Astrocyte of the cerebellum (primary cell): ENCODE measurements around the gene ADSS1.
A peak's percentile ranks its signal among the peaks of the same experiment; 100 is the strongest.

ENCODE experiments used
- DNase-seq: peaks from one replicate; pipeline ENCODE4 v3.0.0-alpha.2; 2011; ENCODE audit warnings: low read depth
- H3K4me3 ChIP-seq: 2 replicates; pipeline ENCODE4 v1.5.1; 2011; ENCODE audit warnings: mild to moderate bottlenecking, low read depth, low read length, moderate library complexity
- in situ Hi-C: cut with HindIII; loops from 2 replicates; pipeline ENCODE4 v1.10.0; 2017; ENCODE audit warnings: low sequenced_read_pairs
- TF ChIP-seq, protein P1 (sequence below): IDR thresholded peaks from 2 replicates; pipeline ENCODE4 v1.5.1; 2012; ENCODE audit warnings: low read length, low read depth, moderate library complexity, mild to moderate bottlenecking; ENCODE audit errors: missing control alignments

Gene ADSS1

DNA sequence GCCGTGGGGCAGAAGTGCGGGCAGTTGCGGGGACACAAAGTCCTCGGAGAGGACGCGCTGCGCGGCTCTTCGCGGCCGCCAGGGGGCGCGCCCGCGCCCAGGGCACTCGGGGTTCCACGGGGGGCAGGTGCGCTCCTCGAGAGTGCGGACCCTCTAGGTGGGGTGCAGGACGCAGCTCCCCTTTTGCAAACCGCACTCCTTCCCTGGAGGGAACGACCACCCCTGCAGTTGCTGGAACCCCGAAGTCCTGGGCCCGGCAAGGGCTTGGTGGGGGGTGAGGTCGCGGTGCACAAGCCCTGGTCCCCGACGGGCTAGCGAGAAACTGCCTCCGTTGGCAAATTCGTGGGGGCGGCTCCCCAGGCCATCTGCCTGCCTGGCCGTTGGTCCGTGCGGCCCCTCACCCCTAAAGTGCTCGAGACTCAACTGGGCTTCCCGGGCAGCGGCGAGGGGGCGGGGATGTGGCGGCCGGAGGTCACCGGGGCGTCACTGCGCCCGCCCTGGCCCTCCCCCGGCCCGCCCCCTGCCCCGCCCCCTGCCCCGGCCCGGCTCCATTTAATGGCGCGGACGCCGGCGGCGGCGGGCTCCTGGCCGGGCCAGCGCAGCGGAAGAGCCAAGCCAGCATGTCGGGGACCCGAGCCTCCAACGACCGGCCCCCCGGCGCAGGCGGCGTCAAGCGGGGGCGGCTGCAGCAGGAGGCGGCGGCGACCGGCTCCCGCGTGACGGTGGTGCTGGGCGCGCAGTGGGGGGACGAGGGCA lies at the start of gene ADSS1:
ADSS1 (plus strand) TSS at position 579 of the 756 bp plus-strand sequence; CDS start at position 621, 42 bp downstream.
- DNase-seq = no peak
- in situ Hi-C loops = no loop called here
- TF ChIP-seq, protein P1, sequence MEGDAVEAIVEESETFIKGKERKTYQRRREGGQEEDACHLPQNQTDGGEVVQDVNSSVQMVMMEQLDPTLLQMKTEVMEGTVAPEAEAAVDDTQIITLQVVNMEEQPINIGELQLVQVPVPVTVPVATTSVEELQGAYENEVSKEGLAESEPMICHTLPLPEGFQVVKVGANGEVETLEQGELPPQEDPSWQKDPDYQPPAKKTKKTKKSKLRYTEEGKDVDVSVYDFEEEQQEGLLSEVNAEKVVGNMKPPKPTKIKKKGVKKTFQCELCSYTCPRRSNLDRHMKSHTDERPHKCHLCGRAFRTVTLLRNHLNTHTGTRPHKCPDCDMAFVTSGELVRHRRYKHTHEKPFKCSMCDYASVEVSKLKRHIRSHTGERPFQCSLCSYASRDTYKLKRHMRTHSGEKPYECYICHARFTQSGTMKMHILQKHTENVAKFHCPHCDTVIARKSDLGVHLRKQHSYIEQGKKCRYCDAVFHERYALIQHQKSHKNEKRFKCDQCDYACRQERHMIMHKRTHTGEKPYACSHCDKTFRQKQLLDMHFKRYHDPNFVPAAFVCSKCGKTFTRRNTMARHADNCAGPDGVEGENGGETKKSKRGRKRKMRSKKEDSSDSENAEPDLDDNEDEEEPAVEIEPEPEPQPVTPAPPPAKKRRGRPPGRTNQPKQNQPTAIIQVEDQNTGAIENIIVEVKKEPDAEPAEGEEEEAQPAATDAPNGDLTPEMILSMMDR = peak; percentile 75
- peak within 1 kb of the TSS; percentile 41 for H3K4me3 ChIP-seq

GRCh38 chr14:104675447-104675846 lies 48.6 kb upstream of the ADSS1 start:
- in situ Hi-C loops = no loop called here
- TF ChIP-seq, protein P1 = no peak
- no peak overlapping the region for H3K4me3 ChIP-seq
- no peak for DNase-seq

DNA sequence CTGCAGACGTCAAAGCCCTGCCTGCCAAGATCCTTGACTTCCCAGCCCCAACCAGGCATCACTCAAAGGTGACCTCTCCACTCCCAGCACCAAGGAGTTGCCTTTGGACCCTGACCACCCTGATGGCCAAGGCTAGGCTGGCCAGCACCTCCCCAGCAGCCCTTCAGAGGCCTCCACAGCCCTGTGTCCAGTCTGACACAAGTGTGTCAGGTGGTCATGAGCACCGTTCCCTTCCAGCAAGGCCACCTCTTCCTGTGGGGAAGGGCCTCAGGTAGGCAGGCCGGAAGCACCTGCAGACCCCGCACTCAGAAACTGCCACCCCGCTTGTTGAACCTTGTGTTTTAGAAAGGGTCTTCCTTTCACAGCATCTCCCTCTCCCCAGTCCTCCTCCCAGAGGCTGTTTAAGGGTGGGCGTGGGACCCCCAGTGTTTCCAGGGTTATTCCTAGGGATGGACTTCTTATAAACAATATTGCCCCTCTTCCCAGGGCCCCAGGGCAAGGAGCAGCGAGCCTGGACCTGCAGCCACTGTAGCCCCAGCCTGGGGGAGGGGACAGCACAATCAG lies 47.8 kb upstream of the ADSS1 start:
- DNase-seq = no peak
- in situ Hi-C loops = no loop called here
- H3K4me3 ChIP-seq = no peak overlapping the region
- TF ChIP-seq, protein P1 = no peak

GRCh38 chr14:104676694-104677511 lies 47.1 kb upstream of the ADSS1 start:
- TF ChIP-seq, protein P1 = no peak
- in situ Hi-C loops = no loop called here
- peak overlapping the region; percentile 44 for H3K4me3 ChIP-seq
- no peak for DNase-seq

GRCh38 chr14:104677512-104678332 lies 46.3 kb upstream of the ADSS1 start:
- TF ChIP-seq, protein P1 = no peak
- peak overlapping the region; percentile 44 for H3K4me3 ChIP-seq
- in situ Hi-C loops = no loop called here
- no peak for DNase-seq

- TF ChIP-seq, protein P1 = no peak
- no peak for DNase-seq
- peak overlapping the region; percentile 44 for H3K4me3 ChIP-seq
- in situ Hi-C loops = no loop called here
Observed at GRCh38 chr14:104678346-104678745, 45.7 kb upstream of the ADSS1 start.
